DOHH2 (cell line): ENCODE data around the gene TXNRD2.

Experiments
- H3F3A ChIP-seq: fragments of 200-600 bp; sonication (generic), shearing (Covaris generic); 2 replicates; pipeline ENCODE4 v1.6.0; 2016; ENCODE audit warnings: antibody characterized with exemption, mild to moderate bottlenecking; ENCODE audit not compliant: control insufficient read depth, insufficient read depth
- H3K27ac ChIP-seq: fragments of 200-600 bp; sonication (generic); 2 replicates; pipeline ENCODE4 v1.5.1; 2014; ENCODE audit warnings: low read depth, mild to moderate bottlenecking, low read length, moderate library complexity
- H3K27me3 ChIP-seq: fragments of 200-600 bp; sonication (generic); 2 replicates; pipeline ENCODE4 v1.6.1; 2014; ENCODE audit warnings: mild to moderate bottlenecking, low read length, mixed read lengths; ENCODE audit not compliant: control insufficient read depth
- H3K36me3 ChIP-seq: fragments of 200-600 bp; sonication (generic); 2 replicates; pipeline ENCODE4 v1.6.1; 2014; ENCODE audit warnings: mild to moderate bottlenecking, low read length, moderate library complexity, mixed read lengths; ENCODE audit not compliant: control insufficient read depth
- H3K4me1 ChIP-seq: fragments of 200-600 bp; sonication (generic); 2 replicates; pipeline ENCODE4 v1.6.1; 2014; ENCODE audit warnings: mild to moderate bottlenecking, low read length, mixed read lengths; ENCODE audit not compliant: control insufficient read depth
- H3K4me2 ChIP-seq: fragments of 200-600 bp; sonication (generic); 2 replicates; pipeline ENCODE4 v1.6.0; 2014; ENCODE audit warnings: mild to moderate bottlenecking, low read length, moderate library complexity
- H3K4me3 ChIP-seq: fragments of 200-600 bp; sonication (generic); 2 replicates; pipeline ENCODE4 v1.5.1; 2014; ENCODE audit warnings: mild to moderate bottlenecking, low read length, mixed read lengths
- H3K79me2 ChIP-seq: fragments of 200-600 bp; sonication (generic); 2 replicates; pipeline ENCODE4 v1.6.1; 2014; ENCODE audit warnings: mild to moderate bottlenecking, low read length, mixed read lengths; ENCODE audit not compliant: control insufficient read depth
- H3K9me2 ChIP-seq: fragments of 200-600 bp; sonication (generic); replicated peaks from 2 replicates; pipeline ENCODE4 v1.6.1; 2014; ENCODE audit warnings: mild to moderate bottlenecking, low read length, mixed read lengths; ENCODE audit not compliant: control insufficient read depth
- H3K9me3 ChIP-seq: fragments of 200-600 bp; sonication (generic); 2 replicates; pipeline ENCODE4 v1.6.1; 2014; ENCODE audit warnings: antibody characterized with exemption, low read length, mixed read lengths; ENCODE audit not compliant: control insufficient read depth, insufficient read depth
- H4K20me1 ChIP-seq: fragments of 200-600 bp; sonication (generic); 2 replicates; pipeline ENCODE4 v1.6.0; 2014; ENCODE audit warnings: low read depth, mild to moderate bottlenecking, antibody characterized with exemption, low read length, moderate library complexity; ENCODE audit not compliant: control insufficient read depth, insufficient read depth
- EZH2phosphoT487 ChIP-seq: fragments of 200-600 bp; sonication (generic); IDR thresholded peaks from 2 replicates; pipeline ENCODE4 v1.6.1; 2017; ENCODE audit warnings: borderline replicate concordance, mild to moderate bottlenecking, antibody characterized with exemption, low read length, moderate library complexity, mixed read lengths
- TF ChIP-seq, protein P1 (sequence below): fragments of 200-600 bp; sonication (generic); IDR thresholded peaks from one replicate; pipeline ENCODE4 v1.5.1; 2014; ENCODE audit warnings: antibody characterized with exemption, mild to moderate bottlenecking, low read depth, low read length; ENCODE audit not compliant: poor library complexity, severe bottlenecking

The TXNRD2 gene

DNA sequence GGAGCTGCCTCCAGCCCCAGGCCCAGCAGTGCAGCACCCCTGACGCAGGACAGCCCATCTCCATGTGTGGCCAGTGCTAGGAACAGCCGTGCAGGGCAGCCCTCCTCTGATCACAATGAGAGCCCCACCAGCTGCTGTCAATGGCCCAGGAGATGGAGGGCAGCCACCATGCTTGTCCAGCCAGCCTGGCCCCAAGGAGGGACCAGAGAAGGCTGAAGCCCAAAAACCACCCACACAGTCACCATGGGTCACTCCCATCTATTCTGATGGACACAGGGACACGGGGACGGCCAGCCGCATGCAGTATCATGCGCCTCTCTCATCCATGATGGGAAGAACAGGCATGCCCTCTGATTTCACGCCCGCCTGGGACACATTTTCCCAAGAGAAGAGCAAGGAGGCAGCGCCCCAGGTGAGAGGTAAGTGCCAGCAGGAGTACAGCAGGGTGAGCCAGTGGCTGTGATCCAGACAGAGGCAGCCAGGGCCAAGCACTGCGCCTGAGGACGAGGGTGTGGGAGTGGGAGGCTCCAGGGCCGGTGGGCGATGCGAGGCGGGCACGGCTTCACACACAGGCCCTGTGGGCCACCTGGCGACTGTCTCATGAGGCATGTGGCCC is 53.4 kb downstream of the TXNRD2 start:
- Histone ChIP-seq H3K4me2 (no peak overlapping the region), H3K36me3 (peaks cover 7% of the 10 kb centered on the region), H4K20me1 (no peaks in the 10 kb centered on the region), H3K27ac (no peak overlapping the region), H3K4me3 (no peak overlapping the region), H3K79me2 (no peaks in the 10 kb centered on the region), H3K27me3 (no peaks in the 10 kb centered on the region), H3K9me3 (no peaks in the 10 kb centered on the region), H3K4me1 (peaks cover 63% of the 10 kb centered on the region), H3K9me2 (no peaks in the 10 kb centered on the region), H3F3A (peaks cover 16% of the 10 kb centered on the region)
- no peak for TF ChIP-seq EZH2phosphoT487
- TF ChIP-seq, protein P1, sequence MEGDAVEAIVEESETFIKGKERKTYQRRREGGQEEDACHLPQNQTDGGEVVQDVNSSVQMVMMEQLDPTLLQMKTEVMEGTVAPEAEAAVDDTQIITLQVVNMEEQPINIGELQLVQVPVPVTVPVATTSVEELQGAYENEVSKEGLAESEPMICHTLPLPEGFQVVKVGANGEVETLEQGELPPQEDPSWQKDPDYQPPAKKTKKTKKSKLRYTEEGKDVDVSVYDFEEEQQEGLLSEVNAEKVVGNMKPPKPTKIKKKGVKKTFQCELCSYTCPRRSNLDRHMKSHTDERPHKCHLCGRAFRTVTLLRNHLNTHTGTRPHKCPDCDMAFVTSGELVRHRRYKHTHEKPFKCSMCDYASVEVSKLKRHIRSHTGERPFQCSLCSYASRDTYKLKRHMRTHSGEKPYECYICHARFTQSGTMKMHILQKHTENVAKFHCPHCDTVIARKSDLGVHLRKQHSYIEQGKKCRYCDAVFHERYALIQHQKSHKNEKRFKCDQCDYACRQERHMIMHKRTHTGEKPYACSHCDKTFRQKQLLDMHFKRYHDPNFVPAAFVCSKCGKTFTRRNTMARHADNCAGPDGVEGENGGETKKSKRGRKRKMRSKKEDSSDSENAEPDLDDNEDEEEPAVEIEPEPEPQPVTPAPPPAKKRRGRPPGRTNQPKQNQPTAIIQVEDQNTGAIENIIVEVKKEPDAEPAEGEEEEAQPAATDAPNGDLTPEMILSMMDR = no peak

DNA sequence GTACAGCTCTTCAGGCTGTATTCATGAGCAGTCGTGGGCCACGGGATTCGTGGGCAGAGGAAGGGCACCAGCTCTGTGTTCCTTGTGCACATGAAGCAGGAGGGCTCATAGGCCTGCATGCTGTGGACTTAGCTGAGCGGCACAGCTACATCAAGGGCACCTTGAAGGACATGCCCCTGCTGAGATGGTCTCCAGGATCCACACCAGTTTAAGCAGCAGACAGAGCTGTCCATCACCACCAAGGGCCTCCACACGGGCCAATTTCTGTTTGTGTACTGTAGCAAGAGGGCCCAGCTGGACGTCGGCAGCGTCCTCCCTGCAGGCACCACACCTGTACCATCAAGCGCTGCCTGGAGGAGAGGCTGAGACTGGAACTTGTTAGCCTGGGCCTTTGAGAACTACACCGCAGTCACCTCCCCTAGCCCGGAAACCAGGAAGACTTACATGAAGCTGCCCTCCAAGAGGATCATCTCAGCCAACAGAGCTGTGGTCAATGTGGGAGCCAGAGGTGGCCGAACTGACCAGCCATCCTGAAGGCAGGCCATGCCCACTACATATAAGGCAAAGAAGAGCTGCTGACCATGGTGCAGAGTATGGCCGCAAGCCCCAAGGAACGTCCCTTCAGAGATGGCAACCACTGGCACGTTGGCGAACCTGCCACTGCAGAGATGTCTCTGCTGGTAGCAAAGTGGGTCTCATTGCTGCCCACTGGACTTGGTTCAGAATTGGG is 54.2 kb downstream of the TXNRD2 start:
- H3K36me3 ChIP-seq = peaks cover 7% of the 10 kb centered on the region
- TF ChIP-seq, protein P1 = no peak
- no peak for TF ChIP-seq EZH2phosphoT487

DNA sequence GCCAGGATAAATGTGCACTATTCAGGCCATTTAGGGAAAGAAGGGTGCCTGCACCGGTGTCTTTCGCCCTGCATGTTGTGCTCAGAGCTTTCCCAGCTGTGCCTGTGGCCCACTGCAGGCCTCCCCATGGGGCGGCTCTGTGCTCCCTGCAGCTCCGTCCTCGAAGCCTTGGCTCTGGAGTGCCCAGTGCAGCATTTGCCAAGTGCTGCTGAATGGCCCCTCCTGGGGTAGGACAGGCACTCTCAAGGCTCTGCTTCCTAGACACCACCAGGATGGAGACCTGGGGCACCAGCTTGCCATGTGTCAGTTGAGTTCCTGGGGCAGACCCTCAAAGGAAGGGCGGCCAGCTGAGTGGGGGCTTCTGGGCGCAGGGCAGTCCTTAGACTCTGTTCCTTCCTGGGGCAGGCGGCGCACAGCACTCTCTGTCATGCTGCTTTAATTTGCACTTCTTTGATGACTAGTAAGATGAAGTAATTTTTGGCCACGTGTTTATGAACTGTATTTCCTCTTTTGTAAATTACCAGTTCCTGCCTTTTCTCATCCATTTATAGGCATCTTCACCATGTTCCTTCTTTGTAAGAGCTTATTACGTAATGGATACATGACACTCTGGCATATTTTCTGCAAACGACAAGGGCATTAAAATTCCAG is 54.9 kb downstream of the TXNRD2 start:
- H3K27me3 ChIP-seq = no peaks in the 10 kb centered on the region
- no peaks in the 10 kb centered on the region for H4K20me1 ChIP-seq
- no peaks in the 10 kb centered on the region for H3K9me2 ChIP-seq
- peak overlapping the region; percentile 58 for H3K27ac ChIP-seq
- peaks cover 10% of the 10 kb centered on the region; the same call in 1 of the 2 replicates for H3F3A ChIP-seq
- H3K36me3 ChIP-seq = peaks cover 7% of the 10 kb centered on the region
- no peaks in the 10 kb centered on the region for H3K79me2 ChIP-seq
- H3K4me2 ChIP-seq = peak overlapping the region; percentile 63
- peak overlapping the region; percentile 43 for H3K4me3 ChIP-seq
- peaks cover 48% of the 10 kb centered on the region for H3K4me1 ChIP-seq
- TF ChIP-seq, protein P1 = no peak
- TF ChIP-seq EZH2phosphoT487 = no peak
- H3K9me3 ChIP-seq = no peaks in the 10 kb centered on the region

More for the DNA sequence above, 54.2 kb downstream of the TXNRD2 start:
- Histone ChIP-seq H3K27ac (peak overlapping the region; percentile 58), H3K4me3 (peak overlapping the region; percentile 43), H3K9me2 (no peaks in the 10 kb centered on the region), H3K4me1 (peaks cover 55% of the 10 kb centered on the region), H3K9me3 (no peaks in the 10 kb centered on the region), H3K79me2 (no peaks in the 10 kb centered on the region), H4K20me1 (no peaks in the 10 kb centered on the region), H3F3A (peaks cover 14% of the 10 kb centered on the region), H3K27me3 (no peaks in the 10 kb centered on the region), H3K4me2 (peak overlapping the region; percentile 63)
